NOMO-1 (cell line): ENCODE results near the gene PCYT2.
A peak's percentile ranks its signal among the peaks of the same experiment; 100 is the strongest.

ENCODE experiments used
- DNase-seq, 2 experiments: peaks; one replicate each; lab custom pipeline; 2025; ENCODE audit not compliant: unreplicated experiment in 2 of 2; lab: John Stamatoyannopoulos, UW

The PCYT2 gene

GRCh38 chr17:81858967-81859905 is 52.0 kb downstream of the PCYT2 start:
- DNase-seq: peak in 1 of 2 experiments; percentile 23

DNA sequence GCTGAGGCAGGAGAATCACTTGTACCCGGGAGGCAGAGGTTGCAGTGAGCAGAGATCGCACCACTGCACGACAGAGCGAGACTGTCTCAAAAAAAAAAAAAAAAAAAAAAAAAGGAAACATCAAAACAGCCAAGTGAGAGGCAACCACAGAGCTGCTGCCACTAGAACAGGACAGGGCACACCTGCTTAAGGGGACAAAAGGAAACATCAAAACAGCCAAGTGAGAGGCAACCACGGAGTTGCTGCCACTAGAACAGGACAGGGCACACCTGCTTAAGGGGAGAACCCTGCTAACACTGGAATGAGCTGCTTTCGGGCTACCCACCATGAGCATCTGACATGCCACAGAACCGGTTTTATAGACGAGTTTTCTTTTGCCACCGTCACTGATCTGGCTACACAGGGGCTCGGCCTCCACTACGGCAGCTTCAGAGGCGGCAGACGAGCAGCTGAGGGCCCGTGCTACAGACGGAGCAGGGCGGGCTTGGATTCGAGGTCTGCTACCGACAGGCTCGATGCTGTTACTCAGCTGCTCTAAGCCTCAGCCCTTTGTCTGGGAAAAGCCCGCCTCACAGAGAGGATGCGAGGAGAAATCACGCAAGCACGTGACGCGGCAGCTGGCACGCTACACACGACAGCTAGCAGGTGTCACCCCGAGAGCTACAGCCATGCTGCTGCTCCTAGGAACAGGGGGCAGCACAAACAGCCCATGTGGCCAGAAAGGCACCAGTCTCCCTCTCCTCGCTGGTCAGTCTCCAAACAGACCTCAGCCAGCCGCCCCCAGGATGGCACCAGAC is 52.8 kb downstream of the PCYT2 start:
- no peak for DNase-seq

DNA sequence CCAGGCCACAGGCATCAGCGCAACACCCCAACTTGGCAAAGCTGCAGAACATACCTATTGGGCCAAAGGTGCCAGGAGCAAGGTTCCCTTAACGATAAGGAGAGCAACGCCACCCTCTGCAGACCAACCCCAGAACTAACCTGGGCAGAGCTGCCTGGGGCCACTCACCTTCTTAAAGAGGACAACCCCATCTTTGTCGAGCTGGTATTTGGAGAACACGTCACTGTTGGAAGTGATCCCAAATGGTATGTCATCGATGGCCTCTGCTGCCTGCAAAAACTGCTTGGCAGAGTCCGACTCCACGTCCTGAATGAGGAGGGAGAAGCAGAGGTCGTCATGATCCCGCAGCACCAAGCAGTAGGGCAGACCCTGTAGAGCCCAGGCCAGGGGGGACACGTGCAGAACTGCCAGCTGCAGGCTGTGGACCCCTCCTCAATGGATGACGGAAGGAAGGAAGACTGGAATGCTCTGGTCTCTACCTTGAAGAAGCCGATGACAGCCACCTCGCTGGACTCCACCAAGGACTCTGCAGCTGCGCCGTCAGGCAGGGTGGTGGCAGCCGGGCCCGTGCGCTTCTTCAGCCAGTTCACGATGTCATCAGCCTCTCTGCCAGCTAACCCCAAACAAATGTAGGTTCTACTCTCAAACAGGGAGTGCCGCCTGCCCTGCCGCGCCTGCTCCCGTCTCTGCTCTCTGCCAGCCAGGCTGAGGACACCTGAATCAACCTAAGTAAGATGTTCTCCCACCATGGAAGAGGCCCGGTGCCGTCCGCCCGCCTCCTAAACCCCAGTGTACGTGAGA is 56.0 kb downstream of the PCYT2 start:
- no peak for DNase-seq

DNA sequence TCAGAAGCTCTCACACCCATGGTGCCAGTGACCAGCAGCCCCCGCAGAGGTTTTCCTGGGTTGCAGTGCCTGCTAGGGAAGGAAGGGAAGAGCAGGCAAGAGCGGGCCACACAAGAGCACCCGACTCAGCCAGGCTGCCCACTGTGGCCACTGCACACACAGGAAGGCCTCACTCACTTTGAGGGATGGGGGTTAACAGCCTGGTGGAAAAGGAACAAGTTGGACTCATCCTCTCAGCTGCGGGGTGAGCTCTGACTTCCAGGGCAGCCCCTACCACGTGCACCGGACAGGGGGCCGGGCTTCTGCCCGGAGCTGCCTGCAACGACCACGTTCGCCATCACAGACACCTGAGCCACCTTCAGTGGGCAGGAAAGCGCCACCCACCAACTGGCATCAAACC is 59.0 kb downstream of the PCYT2 start:
- DNase-seq: no peak

DNA sequence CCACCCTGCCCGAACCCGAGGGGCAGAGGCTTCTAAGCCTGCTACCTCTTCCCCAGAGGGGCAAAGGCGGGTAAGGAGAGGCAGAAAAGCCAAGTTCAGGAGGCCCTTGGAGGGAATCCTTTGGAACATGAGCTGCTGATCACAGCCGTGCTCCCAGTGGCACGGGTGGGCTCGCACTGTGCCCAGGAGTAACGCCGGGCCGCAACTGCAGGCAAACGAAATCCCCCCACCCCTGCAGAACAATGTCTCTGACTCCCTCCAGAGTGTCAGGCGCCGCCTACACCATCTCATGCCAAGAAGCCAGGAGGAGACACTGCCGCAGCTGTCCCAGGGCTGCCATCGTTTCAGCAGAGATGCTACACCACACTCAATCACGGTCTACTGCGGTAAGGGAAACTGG is 59.8 kb downstream of the PCYT2 start:
- no peak for DNase-seq
